Gastrocnemius medialis (tissue), 4 donors: Measurements from ENCODE around the gene TMEM74B. TPM values are rescaled to one million over a fixed set of nuclear protein-coding genes. Genes with fewer than 3 reads are reported as not detected.

Source experiments
- ATAC-seq, 2 donors: fragments of 150-250 bp; one replicate each; pipeline ENCODE4 v1.9.1; 2016
- DNase-seq, 2 donors: peaks; one replicate each; pipeline ENCODE4 v3.0.0-alpha.2; 2019
- H3K27ac ChIP-seq, 4 donors: fragments of 200-600 bp; sonication (generic); 1 replicate in 1 of 4; 2 replicates in 3 of 4; pipeline ENCODE4 v1.5.1; 2016 to 2018; ENCODE audit warnings: mild to moderate bottlenecking in 2 of 4, moderate library complexity in 1 of 4
- H3K27me3 ChIP-seq, 3 donors: fragments of 200-600 bp; sonication (generic) in 2 of 3; 1 replicate in 1 of 3; 2 replicates in 2 of 3; pipeline versions ENCODE4 v1.5.1 to v1.6.0; 2016 to 2019; ENCODE audit warnings: mild to moderate bottlenecking in 1 of 3, moderate library complexity in 1 of 3
- H3K36me3 ChIP-seq, 2 donors: fragments of 200-600 bp; sonication (generic) in 1 of 2; one replicate each; pipeline ENCODE4 v1.5.1; 2017 to 2018
- H3K4me1 ChIP-seq, 2 donors: fragments of 200-600 bp; sonication (generic) in 1 of 2; one replicate each; pipeline ENCODE4 v1.5.1; 2016 to 2017; ENCODE audit warnings: mild to moderate bottlenecking in 2 of 2
- H3K4me3 ChIP-seq, 4 donors: fragments of 200-600 bp; sonication (generic) in 3 of 4; 1 replicate in 1 of 4; 2 replicates in 3 of 4; pipeline ENCODE4 v1.5.1; 2016 to 2019; ENCODE audit warnings: mild to moderate bottlenecking in 2 of 4
- H3K9me3 ChIP-seq, 3 donors: fragments of 200-600 bp; sonication (generic) in 2 of 3; 1 replicate in 1 of 3; 2 replicates in 2 of 3; pipeline ENCODE4 v1.5.1; 2016 to 2019
- POLR2A ChIP-seq, 2 donors: fragments of 450-650 bp; IDR thresholded peaks; one replicate each; pipeline ENCODE4 v1.6.1; 2017; ENCODE audit warnings: antibody characterized with exemption in 2 of 2, mild to moderate bottlenecking in 2 of 2, moderate library complexity in 2 of 2
- in situ Hi-C, 4 donors: fragments of 200-750 bp; cut with MboI; loops; one replicate each; pipeline versions ENCODE4 v1.15.0 to v1.8.0; 2017; ENCODE audit warnings: low sequenced_read_pairs in 4 of 4
- intact Hi-C: fragments of 100-400 bp; cut with DNase I; formaldehyde crosslinking; loops from one replicate; pipeline ENCODE4 v1.15.1; 2023; ENCODE audit warnings: low total_unique reads
- total RNA-seq, 4 donors: library from RNA; depleted of rRNA; stranded (reverse); fragments of >200 nt; gene quantifications; one replicate each; pipeline versions ENCODE4 v1.1.0 to v1.2.3, GENCODE V29; 2016
- TF ChIP-seq, protein P1 (sequence below), 5 experiments: fragments of 450-650 bp in 3 of 5; fragments of 200-600 bp in 2 of 5; sonication (generic) in 2 of 5; IDR thresholded peaks in 4 of 5; conservative IDR thresholded peaks in 1 of 5; 1 replicate in 4 of 5; 2 replicates in 1 of 5; pipeline ENCODE4 v1.5.1; 2016 to 2019; ENCODE audit warnings: antibody characterized with exemption in 5 of 5, mild to moderate bottlenecking in 3 of 5, moderate library complexity in 3 of 5

Gene TMEM74B
- total RNA-seq, 4 donors from 2014 or later: 0.42 to 0.82 TPM; not detected in 2

DNA sequence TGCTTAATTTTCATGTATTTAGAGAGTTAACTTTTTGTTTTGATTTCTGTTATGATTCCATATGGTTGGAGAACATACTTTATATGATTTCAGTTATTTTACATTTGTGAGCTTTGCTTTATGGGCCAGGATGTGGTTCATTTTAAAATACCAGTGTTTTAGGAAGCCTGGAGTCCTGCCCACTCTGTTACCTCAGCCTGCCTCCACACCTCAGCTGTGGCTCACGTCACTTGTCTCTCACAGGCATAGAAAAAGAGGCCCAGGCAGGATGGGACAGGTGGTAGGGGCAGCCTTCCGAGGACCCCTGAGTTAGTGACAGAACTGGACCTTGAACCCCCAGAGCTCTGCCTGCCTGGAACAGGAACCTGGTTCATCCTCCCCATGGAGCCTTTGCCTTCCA lies 50.4 kb downstream of the TMEM74B start:
- Histone ChIP-seq H3K9me3 (no peaks in the 10 kb centered on the region), H3K36me3 (peaks cover 4 to 82% of the 10 kb centered on the region in 2 donors), H3K27me3 (no peaks in the 10 kb centered on the region), H3K4me1 (no peaks in the 10 kb centered on the region), H3K27ac (no peak overlapping the region), H3K4me3 (no peak overlapping the region)
- in situ Hi-C loops: loop anchor here in 3 of 4 donors (25.0 kb wide), 1 partner anchor 328 kb away; the partner anchor contains the start of gene NSFL1C (in 3 of the 3)
- DNase-seq (no peak), ATAC-seq (no peak)
- intact Hi-C loops: no loop called here
- no peak for TF ChIP-seq POLR2A (IDR thresholded peaks at IDR 0.05)
- TF ChIP-seq, protein P1, sequence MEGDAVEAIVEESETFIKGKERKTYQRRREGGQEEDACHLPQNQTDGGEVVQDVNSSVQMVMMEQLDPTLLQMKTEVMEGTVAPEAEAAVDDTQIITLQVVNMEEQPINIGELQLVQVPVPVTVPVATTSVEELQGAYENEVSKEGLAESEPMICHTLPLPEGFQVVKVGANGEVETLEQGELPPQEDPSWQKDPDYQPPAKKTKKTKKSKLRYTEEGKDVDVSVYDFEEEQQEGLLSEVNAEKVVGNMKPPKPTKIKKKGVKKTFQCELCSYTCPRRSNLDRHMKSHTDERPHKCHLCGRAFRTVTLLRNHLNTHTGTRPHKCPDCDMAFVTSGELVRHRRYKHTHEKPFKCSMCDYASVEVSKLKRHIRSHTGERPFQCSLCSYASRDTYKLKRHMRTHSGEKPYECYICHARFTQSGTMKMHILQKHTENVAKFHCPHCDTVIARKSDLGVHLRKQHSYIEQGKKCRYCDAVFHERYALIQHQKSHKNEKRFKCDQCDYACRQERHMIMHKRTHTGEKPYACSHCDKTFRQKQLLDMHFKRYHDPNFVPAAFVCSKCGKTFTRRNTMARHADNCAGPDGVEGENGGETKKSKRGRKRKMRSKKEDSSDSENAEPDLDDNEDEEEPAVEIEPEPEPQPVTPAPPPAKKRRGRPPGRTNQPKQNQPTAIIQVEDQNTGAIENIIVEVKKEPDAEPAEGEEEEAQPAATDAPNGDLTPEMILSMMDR (IDR thresholded peaks at IDR 0.05 in 4 of 5, conservative IDR thresholded peaks at IDR 0.05 in 1 of 5): no peak

DNA sequence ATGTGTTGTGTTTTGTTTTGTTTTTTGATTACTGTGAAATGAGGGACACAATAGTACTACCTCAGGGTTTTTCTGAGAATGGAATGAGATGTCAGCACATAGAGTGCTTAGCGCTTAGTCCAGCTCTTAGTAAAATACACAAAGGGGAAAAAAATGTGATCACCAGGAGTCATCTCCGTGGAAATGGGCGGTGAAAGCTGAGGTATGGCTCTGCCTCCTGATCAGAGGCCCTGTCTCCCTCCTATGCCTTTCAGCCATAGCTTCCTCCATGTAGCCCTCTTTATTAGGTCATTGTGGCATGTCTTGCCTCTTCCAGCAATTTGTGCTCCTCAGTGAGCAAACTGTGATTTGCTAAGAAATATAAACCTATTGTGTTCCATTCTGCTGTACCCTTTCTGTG lies 53.4 kb downstream of the TMEM74B start:
- Histone ChIP-seq H3K4me3 (no peak overlapping the region), H3K4me1 (no peaks in the 10 kb centered on the region), H3K27ac (no peak overlapping the region), H3K36me3 (peaks cover 4 to 82% of the 10 kb centered on the region in 2 donors), H3K9me3 (no peaks in the 10 kb centered on the region), H3K27me3 (no peaks in the 10 kb centered on the region)
- in situ Hi-C loops: loop anchor here in 3 of 4 donors (25.0 kb wide), 1 partner anchor 331 kb away; the partner anchor contains the start of gene NSFL1C (in 3 of the 3)
- TF ChIP-seq POLR2A (IDR thresholded peaks at IDR 0.05): no peak
- ATAC-seq (no peak), DNase-seq (no peak)
- intact Hi-C loops: no loop called here

DNA sequence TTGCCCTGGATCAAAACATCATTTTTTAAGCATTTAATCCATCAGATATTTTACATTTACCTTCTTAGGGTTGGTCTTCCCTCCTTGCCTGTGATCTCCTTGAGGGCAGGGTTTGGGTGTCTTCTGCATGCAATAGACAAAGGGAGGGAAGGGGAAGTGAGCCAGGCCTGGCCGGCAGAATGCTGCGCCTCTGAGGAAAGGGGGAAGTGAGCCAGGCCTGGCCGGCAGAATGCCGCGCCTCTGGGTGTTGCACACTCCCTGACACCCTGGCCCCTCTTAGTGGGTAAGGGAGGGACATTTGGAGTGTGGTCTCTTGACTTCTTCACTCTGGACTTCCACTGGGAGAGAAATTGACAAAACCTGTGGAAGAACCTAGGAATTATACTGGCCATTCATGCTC lies 53.9 kb downstream of the TMEM74B start:
- no peaks in the 10 kb centered on the region for H3K9me3 ChIP-seq
- in situ Hi-C loops: loop anchor here in 3 of 4 donors (25.0 kb wide), 1 partner anchor 331 kb away; the partner anchor contains the start of gene NSFL1C (in 3 of the 3)
- DNase-seq (peak in 1 of 2 donors; percentile 23), ATAC-seq (no peak)
- intact Hi-C loops: no loop called here
- no peak overlapping the region for H3K4me3 ChIP-seq
- no peaks in the 10 kb centered on the region for H3K27me3 ChIP-seq
- peak overlapping the region in 1 of 4 donors; percentile 14 for H3K27ac ChIP-seq
- H3K36me3 ChIP-seq: peaks cover 4 to 82% of the 10 kb centered on the region in 2 donors
- no peaks in the 10 kb centered on the region for H3K4me1 ChIP-seq
- TF ChIP-seq POLR2A (IDR thresholded peaks at IDR 0.05): no peak

Other genes starting within 250 kb of the TMEM74B start
- gene RSPO4, start 182.7 kb downstream of the TMEM74B start, total RNA-seq: not detected
- 100 to 1,000 TPM; 174 to 433 (median 247) TPM for gene PSMF1, start 66.4 kb downstream of the TMEM74B start, total RNA-seq
- gene C20orf202, start 18.5 kb upstream of the TMEM74B start, total RNA-seq: under 1 TPM in 1 of 4 donors, not detected in 3; 0.24 TPM
- under 1 TPM in 1 of 4 donors, not detected in 3; 0.18 TPM for gene RAD21L1, start 41.1 kb upstream of the TMEM74B start, total RNA-seq
- gene SNPH, start 81.3 kb upstream of the TMEM74B start, total RNA-seq: 10 to 100 TPM in 3 of 4 donors, 1 to 10 TPM in 1; 3.1 to 27.4 (median 15.9) TPM
- gene SDCBP2, start 144.2 kb upstream of the TMEM74B start, total RNA-seq: 1 to 10 TPM; 1.3 to 2.9 (median 2.1) TPM
- gene FKBP1A, start 208.1 kb upstream of the TMEM74B start, total RNA-seq: 10 to 100 TPM; 27.7 to 89.4 (median 52.5) TPM